Renal cortical epithelial cell (primary cell): ENCODE measurements around the gene TSHZ1. TPM values are rescaled to one million over a fixed set of nuclear protein-coding genes. Genes with fewer than 3 reads are reported as not detected.

ENCODE experiments used
- DNase-seq: peaks from one replicate; pipeline ENCODE4 v3.0.0-alpha.2; 2011; ENCODE audit warnings: low read depth
- total RNA-seq: library from RNA; depleted of rRNA; stranded (reverse); fragments of >200 nt; gene quantifications from 2 replicates; pipeline ENCODE4 v1.2.3, GENCODE V29; 2014

Gene TSHZ1
- total RNA-seq, 1 donor from 2014 or later = 8.5 TPM

DNA sequence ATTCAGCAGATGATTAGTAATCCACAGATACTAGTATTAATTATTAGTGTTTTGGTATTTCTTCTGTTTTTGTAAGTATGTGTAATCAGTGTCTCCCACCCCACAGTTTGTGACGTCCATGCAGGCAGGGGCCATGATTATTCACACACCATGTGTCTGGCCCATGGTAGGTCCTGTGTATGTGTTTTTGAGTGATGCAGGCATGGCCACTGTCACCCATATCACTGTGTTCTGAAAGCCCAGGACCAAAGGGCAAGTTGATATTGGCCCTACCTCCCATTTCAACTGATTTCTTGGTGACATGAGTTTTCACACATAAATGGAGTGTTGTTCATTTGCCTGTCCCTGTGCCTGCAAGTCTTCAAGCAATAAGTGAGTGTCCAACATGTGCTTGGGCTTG, 104.0 kb downstream of the TSHZ1 start:
- no peak for DNase-seq

GRCh38 chr18:75316223-75316622, 105.6 kb downstream of the TSHZ1 start:
- no peak for DNase-seq

DNA sequence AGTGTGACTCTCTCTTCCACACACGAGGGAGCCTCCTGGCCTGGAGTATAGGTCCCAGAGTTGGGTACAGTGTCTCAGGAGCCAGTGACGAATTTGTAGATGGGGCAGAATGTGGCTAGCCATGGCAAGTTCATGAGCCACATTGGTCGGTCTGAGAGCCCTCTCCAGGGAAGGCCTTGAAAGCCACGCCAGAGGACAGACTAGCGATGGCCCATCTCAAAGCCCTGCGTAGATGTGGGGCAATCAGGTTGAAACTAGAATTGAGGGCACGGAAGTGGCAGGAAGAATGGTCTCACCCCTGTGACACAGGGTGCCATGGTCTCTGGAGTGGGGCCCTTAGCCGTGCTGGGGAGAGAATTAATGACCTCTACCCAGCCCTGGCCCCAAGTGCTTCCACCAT, 106.2 kb downstream of the TSHZ1 start:
- DNase-seq = no peak

DNA sequence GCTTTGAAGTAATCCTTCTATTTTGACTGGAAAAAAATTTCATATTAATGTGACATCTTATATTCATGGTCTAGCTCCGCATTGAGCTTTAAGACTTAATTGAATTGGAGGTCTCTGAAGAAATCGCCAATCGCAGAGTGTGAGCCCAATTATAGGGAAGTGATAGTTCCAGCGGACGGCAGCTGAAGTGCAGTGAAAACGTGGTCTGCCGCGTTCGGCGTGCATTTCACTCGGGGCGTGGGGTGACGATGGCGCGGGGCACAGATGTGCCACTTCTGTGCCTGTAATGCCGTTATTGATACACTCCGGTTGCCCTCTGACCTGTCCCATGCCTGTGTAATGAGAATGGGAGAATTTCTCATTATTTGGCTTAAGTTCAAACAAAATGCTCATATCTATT, 106.7 kb downstream of the TSHZ1 start:
- DNase-seq = no peak

DNA sequence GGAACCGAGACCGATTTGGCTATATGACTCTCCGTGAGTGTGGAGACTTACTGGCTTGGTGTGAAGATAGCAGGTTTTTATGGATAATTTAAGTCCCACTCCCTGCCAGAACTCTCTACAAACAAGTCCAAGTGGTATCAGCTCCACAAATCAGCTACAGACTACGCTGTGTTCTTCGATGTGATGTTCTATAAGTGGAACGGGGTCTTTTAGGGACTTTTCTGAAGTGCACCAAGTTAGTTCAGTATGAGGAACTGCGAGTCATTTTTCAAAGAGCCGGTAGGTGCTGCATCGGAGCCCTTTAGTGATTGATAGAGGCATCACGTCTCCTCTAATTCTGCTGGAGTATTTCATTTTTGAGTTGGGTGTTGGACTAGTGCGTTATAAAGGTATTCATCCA, 107.1 kb downstream of the TSHZ1 start:
- DNase-seq = no peak

GRCh38 chr18:75319905-75320304, 109.3 kb downstream of the TSHZ1 start:
- no peak for DNase-seq

DNA sequence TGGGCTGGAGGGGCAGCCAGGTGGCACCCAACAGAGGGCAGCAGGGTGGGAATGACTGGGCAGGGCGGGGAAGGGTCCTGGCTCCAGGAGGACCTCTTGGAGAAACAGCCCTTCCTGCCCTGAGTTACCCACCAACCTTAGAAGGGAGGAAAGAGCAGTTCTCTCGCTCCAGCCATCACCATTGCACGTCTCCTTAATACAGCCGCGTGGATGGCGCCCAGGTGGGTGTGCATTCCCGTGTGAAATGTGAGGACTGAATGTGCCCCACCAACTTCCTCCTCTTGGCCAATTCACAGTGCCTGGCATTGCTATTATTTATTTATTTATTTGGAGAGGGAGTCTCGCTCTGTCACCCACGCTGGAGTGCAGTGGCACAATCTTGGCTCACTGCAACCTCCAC, 109.9 kb downstream of the TSHZ1 start:
- DNase-seq = no peak

DNA sequence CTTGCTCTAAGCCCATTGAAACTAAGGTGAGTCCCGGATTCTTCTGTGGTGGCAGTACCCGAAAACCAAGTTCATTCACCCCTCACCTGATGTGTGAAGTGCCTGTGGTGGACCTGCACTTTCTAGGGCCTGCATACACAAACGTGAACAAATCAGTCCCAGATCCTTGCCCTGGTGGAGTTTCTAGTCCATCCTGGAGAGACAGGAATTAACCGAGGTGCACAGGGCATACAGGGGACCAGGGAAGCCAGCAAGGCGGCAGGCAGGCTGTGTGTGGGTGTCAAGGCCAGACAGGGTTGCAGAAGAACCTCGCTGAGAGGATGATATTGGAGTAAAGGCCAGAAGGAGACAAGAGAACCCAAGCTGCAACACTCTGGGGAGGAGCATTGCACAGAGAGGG, 110.8 kb downstream of the TSHZ1 start:
- no peak for DNase-seq

- DNase-seq = no peak
Observed at GRCh38 chr18:75322206-75322605, 111.6 kb downstream of the TSHZ1 start.

- no peak for DNase-seq
Observed at GRCh38 chr18:75323821-75324585, 113.4 kb downstream of the TSHZ1 start.

- no peak for DNase-seq
Observed at GRCh38 chr18:75324686-75325257, 114.2 kb downstream of the TSHZ1 start.

- DNase-seq = peak; percentile 37
Observed at GRCh38 chr18:75329753-75330152, 119.2 kb downstream of the TSHZ1 start.

GRCh38 chr18:75330308-75330707, 119.7 kb downstream of the TSHZ1 start:
- DNase-seq = no peak

- no peak for DNase-seq
Observed at GRCh38 chr18:75334869-75335268, 124.3 kb downstream of the TSHZ1 start.

DNA sequence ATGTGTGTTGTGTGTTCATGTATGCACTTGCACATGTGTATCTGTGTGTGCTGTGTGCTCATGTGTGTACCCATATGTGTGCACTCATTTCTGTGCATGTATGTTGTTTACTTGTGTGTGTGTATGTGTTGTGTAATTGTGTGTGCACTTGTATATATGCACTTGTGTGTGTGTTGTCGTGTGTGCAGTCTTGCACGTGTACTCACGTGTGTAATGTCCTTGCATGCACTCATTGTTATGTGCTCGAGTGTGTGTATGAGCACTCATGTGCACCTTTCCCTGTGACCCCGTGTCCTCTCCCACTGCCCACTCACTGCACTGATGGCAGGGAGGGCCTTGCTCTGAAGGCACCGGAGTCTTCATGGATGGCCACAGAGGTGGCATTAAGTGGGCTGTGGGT, 124.9 kb downstream of the TSHZ1 start:
- no peak for DNase-seq

DNA sequence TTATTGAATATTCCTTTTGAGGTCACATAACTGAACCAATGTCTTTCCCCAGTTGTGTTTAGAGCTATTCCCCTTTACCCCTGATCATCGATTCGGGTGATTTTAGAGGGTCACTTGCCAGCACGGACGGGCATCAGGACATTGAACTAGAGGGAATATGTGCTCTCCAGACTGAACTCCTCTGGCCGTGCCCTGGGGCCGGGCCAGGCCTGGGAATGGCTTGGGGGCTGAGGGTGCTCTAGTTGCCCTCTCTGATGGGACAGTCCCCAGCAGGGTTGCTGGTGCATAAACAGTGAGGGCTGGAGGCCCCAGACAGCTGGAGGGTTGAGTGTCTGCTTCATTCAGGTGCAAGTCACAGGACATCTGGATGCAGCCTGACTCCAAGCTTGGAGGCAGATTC, 126.2 kb downstream of the TSHZ1 start:
- DNase-seq = no peak

GRCh38 chr18:75337348-75337747, 126.8 kb downstream of the TSHZ1 start:
- DNase-seq = no peak

GRCh38 chr18:75338631-75339030, 128.0 kb downstream of the TSHZ1 start:
- no peak for DNase-seq

Other genes starting within 250 kb of the TSHZ1 start
- gene PTGR3, start 1.7 kb upstream of the TSHZ1 start, total RNA-seq = 4.3 and 14.9 TPM in 2 replicates
- not detected in 2 replicates for gene SMIM21, start 216.9 kb downstream of the TSHZ1 start, total RNA-seq